GM19043 (cell line): Measurements from ENCODE around the gene RGS13.

Experiments used
- ATAC-seq: cut with Tn5 transposase; IDR thresholded peaks from one replicate; pipeline ENCODE4 v1.9.1; 2021; ENCODE audit warnings: low read depth; ENCODE audit not compliant: unreplicated experiment

RGS13 gene, protein sequence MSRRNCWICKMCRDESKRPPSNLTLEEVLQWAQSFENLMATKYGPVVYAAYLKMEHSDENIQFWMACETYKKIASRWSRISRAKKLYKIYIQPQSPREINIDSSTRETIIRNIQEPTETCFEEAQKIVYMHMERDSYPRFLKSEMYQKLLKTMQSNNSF

DNA sequence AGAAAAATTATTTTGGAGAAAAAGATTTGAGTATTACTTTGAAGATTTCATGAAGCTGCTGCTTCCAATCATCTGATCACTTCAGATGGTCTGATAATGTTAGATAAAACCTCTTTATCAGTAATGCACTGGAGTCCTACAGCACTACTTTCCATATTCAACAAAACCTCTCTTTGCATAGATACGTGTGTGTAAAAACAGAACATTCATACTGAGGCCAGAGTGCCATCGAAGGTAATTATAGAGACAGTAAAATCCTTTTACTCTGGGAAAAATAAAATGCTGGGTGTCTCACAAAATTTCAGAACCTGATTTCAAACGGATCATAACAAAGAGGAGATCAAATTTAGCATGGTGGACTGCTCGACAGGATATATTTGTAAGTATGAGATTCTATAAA lies at the start of gene RGS13:
RGS13 (plus strand) TSS at position 209 of the 400 bp plus-strand sequence. CDS start 8,188 bp downstream, outside the sequence.
- no peak for ATAC-seq

DNA sequence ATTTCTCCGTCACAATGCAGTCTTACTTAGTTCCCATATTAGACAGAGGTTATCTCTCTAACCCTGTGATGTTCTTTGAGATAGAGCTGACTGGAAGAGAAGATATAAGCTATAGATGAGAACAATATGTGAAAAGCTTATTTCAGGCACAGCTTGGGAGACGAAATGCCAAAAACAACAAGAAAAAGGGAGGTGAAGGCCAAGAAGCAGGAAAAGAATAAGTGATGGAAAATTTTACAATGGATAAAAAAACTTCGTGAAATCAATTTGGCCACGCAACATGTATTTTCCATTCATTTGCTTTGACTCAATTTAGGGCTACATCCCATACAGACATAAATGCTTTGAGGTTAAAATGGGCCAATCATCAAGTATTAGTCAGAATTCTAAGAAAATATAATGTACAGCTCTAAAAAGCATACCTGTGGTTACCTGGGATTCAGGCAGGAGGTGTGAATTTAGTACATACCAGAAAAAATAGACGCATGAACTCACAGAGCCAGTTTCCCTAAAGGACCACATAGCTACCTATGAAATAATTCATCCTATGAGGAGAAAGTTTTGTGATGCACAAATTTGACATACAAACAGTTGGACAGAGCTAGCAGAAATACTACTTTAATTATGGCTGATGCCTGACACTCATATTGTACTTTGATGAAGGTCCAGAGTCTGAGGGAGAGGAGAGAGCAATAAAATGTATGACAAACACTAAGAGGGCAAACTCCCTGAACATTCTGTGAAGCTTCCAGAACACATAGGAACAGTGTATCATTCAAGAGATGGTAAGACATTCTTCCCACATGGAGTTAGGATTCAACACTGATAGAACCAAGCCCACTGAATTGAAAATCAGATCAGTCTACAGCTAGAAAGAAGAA lies 48.3 kb upstream of the RGS13 start:
- ATAC-seq = no peak

DNA sequence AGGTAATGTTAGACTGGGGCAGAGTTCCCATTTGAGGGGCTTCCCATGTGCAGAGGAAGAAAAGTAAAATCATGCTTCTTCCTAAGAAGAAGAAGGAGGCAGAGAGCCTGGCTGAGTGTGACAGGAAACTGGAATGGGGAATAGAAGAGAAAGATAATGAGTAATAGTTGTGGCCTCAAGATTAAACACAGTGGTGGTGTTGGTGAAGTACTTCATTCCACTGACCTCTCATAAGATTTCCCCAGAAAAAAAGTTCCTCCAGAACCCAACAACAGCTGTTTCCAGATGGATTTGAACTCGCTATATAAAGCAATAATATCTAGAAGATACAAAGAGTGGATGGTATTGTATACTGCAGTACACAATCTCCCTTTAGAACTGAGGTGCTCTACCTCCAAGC lies 47.4 kb upstream of the RGS13 start:
- ATAC-seq = no peak

GRCh38 chr1:192589813-192590212 lies 46.1 kb upstream of the RGS13 start:
- no peak for ATAC-seq

DNA sequence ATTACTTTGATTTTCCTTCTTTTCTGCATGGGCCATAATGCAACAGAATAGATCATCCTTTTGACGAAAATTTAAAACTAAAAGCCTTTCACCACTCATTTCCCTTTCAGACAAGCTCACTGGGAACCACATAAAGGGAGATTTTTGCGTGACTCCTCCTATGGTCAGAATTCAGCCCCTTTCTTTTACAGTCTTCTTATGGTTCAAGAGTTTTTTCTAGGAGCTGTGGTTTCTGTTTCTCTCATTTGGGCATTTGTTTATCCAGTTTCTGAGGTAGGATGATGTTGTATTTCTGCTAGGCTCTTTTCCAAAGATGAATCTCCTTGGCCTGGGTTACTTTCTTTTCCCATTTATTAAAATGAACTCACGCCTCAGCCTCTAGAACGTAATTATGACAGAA lies 43.4 kb upstream of the RGS13 start:
- ATAC-seq = no peak

- ATAC-seq = no peak
These were observed 42.8 kb upstream of the RGS13 start for GRCh38 chr1:192592981-192593708.

- ATAC-seq = no peak
These were observed 40.6 kb upstream of the RGS13 start for GRCh38 chr1:192595299-192595698.

- peak; percentile 30 for ATAC-seq
These were observed 37.4 kb upstream of the RGS13 start for GRCh38 chr1:192598589-192598988.

GRCh38 chr1:192600275-192600674 lies 35.7 kb upstream of the RGS13 start:
- ATAC-seq = no peak

DNA sequence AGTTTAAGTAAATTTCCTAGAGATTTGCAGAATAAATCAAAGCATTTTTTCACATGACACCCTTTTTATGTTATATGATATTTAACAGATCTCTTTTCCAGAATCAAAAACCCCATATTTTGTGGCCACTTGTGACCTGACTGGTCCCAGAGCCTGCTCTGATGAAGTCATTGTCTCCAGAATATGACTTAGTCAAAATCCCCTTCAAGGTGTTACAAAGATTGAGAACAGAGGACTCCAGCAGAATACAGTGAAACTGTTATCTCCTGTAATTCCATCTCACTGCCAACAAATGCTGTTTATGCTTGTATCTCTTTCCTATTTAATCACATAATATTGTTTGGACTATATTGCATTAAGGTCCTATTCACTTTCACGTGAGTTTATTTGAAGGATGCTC lies 34.8 kb upstream of the RGS13 start:
- ATAC-seq = peak; percentile 32

DNA sequence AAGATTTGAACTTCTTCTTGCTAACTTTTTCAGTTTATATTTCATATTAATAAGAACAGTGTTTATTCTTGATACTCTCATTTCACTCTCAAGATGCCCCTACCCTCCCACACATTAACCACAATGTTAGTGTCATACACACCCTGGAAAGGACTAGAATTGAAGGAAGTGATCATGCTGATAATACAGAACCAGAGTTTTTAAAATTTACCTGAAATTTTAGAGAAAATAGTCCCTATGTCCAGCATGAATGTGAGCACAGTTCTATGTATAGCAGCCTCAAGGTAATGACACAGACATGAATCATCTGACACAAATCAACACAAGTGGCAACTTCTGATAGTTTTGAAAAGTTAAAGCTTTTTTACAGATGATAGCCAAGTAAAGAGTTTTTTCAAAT lies 34.4 kb upstream of the RGS13 start:
- no peak for ATAC-seq

DNA sequence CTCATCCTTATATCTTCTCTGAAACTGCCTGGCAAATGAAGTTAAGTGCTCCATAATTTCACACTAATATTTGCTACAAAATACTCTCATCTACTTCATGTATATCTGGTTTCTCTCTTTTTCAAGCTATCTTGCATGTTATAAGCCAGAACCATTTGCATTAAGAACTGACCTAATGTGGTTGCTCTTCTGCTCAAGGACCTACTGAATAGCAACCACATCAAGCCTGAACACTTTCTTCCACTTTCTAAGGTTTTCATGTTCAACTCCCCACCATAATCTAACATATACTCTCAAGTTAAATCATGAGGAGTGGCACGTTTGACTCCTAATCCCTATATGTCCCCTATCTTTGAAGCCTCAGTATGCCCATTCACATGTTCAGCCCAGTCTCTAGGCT lies 33.2 kb upstream of the RGS13 start:
- ATAC-seq = no peak

DNA sequence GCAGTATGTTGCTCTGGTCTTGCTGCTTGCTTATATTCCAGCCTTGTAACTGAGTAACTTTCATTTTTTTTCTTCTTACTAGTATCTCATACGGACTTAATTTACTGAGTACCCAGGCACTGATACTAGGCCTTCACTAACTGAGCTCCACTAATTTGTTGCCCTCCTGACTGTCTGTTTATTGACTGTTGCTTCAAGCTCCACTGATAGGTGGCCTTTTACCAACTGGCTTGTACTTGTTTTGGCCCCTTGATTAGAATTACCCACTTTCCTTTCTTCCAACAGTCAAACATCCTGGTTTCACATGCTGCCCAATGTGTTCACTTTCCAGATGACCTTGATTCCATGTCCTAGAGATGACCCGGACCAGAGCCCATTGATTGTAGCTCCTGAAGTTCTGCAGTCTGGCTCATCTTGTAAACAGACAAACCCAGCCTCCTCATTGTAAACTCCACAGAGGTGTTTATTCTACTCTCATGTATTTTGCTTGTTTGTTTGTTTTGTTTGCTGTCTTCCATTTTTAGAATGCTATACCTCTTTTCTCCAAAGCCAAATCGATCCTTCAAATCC lies 32.6 kb upstream of the RGS13 start:
- ATAC-seq = no peak

DNA sequence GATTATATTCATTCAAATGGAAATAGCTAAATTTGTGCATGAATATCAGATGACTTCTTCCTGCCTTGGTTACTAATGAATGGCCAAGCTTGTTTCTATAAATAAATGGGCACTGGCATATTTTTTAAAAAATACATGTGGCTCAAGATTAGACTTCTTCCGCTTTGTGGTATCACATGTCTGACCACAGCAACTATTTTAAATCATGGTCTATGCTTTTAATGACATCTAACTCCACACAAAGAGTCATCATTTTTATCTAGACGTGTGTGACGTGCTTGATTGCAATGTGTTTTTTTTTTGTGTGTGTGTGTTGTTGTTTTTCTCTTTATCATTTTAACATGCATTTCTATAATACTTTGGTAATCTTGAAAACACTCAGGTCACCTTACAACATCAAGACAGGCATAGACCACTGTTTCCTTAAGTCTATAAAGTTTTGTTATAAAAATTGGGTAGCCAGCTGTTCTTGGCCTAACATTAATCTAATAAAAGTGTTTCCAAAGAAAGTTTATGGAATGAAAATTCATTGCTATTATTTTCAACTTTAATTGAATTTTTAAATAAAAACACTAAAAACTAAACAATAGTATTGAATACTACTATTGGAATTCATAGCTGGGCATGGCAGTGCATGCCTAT lies 30.8 kb upstream of the RGS13 start:
- no peak for ATAC-seq

DNA sequence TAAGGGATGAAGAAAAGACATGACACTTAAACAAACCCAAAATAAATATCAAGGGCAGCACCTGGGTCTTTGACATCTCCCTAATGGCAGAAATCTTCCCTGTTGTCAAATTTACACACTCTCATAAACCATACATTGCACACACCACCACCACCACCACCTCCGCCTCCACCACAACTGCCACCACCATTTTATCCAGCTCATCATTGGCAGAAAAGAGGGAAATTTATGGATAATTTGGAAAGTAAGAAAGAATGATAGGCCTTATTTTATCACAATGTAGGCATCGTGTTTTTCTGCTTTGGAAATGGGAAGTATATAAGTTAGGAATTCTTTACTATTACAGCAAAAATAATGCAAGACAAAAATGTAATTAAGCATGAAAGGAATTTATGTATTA lies 27.3 kb upstream of the RGS13 start:
- ATAC-seq = no peak

- peak; percentile 98 for ATAC-seq
These were observed 26.6 kb upstream of the RGS13 start for GRCh38 chr1:192609110-192610079.

DNA sequence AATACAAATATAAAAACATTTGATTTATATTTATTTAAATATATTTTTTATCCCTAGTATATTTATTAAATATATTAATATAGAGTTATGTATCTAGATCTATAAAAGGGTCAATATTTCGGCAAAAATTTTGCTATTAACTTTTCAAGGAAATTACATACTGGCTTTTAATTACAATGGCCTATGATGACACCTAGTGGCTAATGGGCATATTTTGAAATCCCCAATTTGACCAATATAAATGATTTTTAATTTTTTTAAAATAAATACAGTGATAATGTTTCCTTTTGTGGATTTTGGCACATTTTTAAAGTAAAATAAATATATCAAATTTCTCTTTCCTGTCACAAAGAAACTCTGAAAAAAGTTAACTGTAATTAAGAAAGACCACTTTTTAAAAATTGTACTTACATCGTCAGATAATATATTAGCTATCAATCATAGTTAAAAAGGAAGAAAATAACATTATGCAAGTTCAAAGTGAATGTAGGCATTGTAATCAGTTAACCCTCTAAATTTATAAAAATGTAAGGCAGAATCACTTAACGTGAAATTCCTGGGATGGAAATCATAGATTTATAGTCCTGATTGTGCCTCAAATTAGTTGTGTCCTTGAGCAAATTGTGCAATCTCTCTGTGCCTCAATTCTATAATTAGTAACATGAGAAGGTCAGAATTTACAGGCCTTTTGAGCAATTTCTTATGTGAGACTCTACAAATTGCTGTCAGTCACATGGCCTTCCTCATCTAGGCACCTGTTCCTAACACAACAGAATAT lies 25.6 kb upstream of the RGS13 start:
- no peak for ATAC-seq

DNA sequence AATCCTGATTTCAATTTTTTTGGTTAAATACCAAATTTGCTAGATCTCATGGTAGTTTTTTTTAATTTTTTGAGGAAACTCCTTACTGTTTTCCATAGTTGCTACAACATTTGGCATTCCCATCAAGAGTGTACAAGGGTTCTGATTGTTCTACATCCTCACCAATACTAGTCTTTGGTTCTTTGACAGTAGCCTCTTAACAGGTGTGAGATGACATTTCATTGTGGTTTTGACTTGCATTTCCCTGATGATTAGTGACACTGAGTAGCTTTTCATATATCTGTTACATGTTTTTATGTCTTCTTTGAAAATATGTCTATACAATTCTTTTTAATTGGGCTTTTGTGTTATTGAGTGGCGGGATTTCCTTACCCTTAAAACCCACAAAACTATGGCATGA lies 20.9 kb upstream of the RGS13 start:
- peak; percentile 53 for ATAC-seq
